GM23338 (cell line): ENCODE measurements around the gene C2CD4D. TPM values are rescaled to one million over a fixed set of nuclear protein-coding genes. Genes with fewer than 3 reads are reported as not detected.

Experiments used
- ATAC-seq: fragments of 200-7000 bp; cut with Tn5 transposase; 3 replicates; pipeline ENCODE4 v1.9.1; 2020
- DNase-seq: peaks from one replicate; pipeline ENCODE4 v3.0.0-alpha.2; 2015; ENCODE audit warnings: low spot score
- H2AFZ ChIP-seq: fragments of 200-600 bp; sonication (generic); 2 replicates; pipeline ENCODE4 v1.8.0; 2016; ENCODE audit warnings: antibody characterized with exemption, mild to moderate bottlenecking, moderate library complexity
- H3F3A ChIP-seq: fragments of 200-600 bp; sonication (generic); replicated peaks from 2 replicates; pipeline ENCODE4 v1.8.0; 2017; ENCODE audit warnings: antibody characterized with exemption, mixed run types, low read depth
- H3K27ac ChIP-seq: fragments of 200-600 bp; sonication (generic); 2 replicates; pipeline ENCODE4 v1.6.1; 2016; ENCODE audit warnings: low read depth
- H3K27me3 ChIP-seq: fragments of 200-600 bp; sonication (generic); 2 replicates; pipeline ENCODE4 v1.8.0; 2016; ENCODE audit warnings: mild to moderate bottlenecking, mixed run types, moderate library complexity; ENCODE audit not compliant: insufficient read depth
- H3K36me3 ChIP-seq: fragments of 200-600 bp; sonication (generic); 2 replicates; pipeline ENCODE4 v1.8.0; 2016; ENCODE audit warnings: mild to moderate bottlenecking; ENCODE audit not compliant: insufficient read depth
- H3K4me1 ChIP-seq: fragments of 200-600 bp; sonication (generic); 2 replicates; pipeline ENCODE4 v1.8.0; 2016; ENCODE audit warnings: mild to moderate bottlenecking, moderate library complexity; ENCODE audit not compliant: insufficient read depth
- H3K4me2 ChIP-seq: fragments of 200-600 bp; sonication (generic); 2 replicates; pipeline ENCODE4 v1.7.1; 2017; ENCODE audit warnings: mixed run types
- H3K4me3 ChIP-seq: fragments of 200-600 bp; sonication (generic); 2 replicates; pipeline ENCODE4 v1.6.1; 2016; ENCODE audit warnings: mixed run types
- H3K79me2 ChIP-seq: fragments of 200-600 bp; sonication (generic); replicated peaks from 2 replicates; pipeline ENCODE4 v1.8.0; 2017; ENCODE audit warnings: mild to moderate bottlenecking; ENCODE audit not compliant: insufficient read depth
- H3K9me2 ChIP-seq: fragments of 200-600 bp; sonication (generic); 2 replicates; pipeline ENCODE4 v1.8.0; 2017; ENCODE audit not compliant: insufficient read depth
- H4K20me1 ChIP-seq: fragments of 200-600 bp; sonication (generic); replicated peaks from 2 replicates; pipeline ENCODE4 v1.8.0; 2017; ENCODE audit warnings: mild to moderate bottlenecking; ENCODE audit not compliant: insufficient read depth
- H3K27ac Mint-ChIP-seq: 2 replicates; pipeline ENCODE4 v1.8.0; 2020; ENCODE audit warnings: inconsistent platforms, mild to moderate bottlenecking, moderate library complexity, mixed read lengths
- H3K27me3 Mint-ChIP-seq: 3 replicates; pipeline ENCODE4 v1.8.0; 2022; ENCODE audit warnings: low read depth, mild to moderate bottlenecking, moderate library complexity, mixed read lengths, inconsistent platforms; ENCODE audit not compliant: insufficient read depth, poor library complexity
- H3K36me3 Mint-ChIP-seq: 3 replicates; pipeline ENCODE4 v1.8.0; 2021; ENCODE audit warnings: low read depth, mild to moderate bottlenecking, inconsistent platforms, moderate library complexity, mixed read lengths
- H3K4me1 Mint-ChIP-seq: 3 replicates; pipeline ENCODE4 v1.8.0; 2020; ENCODE audit warnings: mild to moderate bottlenecking, inconsistent platforms, mixed read lengths
- H3K4me3 Mint-ChIP-seq: 3 replicates; pipeline ENCODE4 v1.8.0; 2021; ENCODE audit warnings: moderate library complexity, mild to moderate bottlenecking, inconsistent platforms, mixed read lengths
- H3K9me3 Mint-ChIP-seq: 3 replicates; pipeline ENCODE4 v1.8.0; 2020; ENCODE audit warnings: moderate library complexity, mild to moderate bottlenecking, inconsistent platforms, mixed read lengths
- EZH2phosphoT487 ChIP-seq: fragments of 200-600 bp; sonication (generic); IDR thresholded peaks from one replicate; pipeline ENCODE4 v1.8.1; 2018; ENCODE audit warnings: antibody characterized with exemption; ENCODE audit not compliant: unreplicated experiment
- POLR2AphosphoS5 ChIP-seq: IDR thresholded peaks from 2 replicates; pipeline ENCODE4 v1.6.1; 2016; ENCODE audit warnings: antibody characterized with exemption, low read depth
- REST ChIP-seq: IDR thresholded peaks from one replicate; pipeline ENCODE4 v1.6.1; 2018; ENCODE audit warnings: antibody characterized with exemption; ENCODE audit not compliant: unreplicated experiment
- ZNF114 ChIP-seq: fragments of 250-450 bp; sonication (Bioruptor Pico); IDR thresholded peaks from 2 replicates; pipeline ENCODE4 v1.5.0; 2020; ENCODE audit warnings: mild to moderate bottlenecking, moderate library complexity
- ZNF331 ChIP-seq: fragments of 250-450 bp; sonication (Bioruptor Pico); IDR thresholded peaks from 2 replicates; pipeline ENCODE4 v1.5.0; 2020; ENCODE audit warnings: low read depth, mild to moderate bottlenecking, moderate library complexity
- polyA plus RNA-seq: library from polyadenylated mRNA; unstranded; fragments of >200 nt; fragmentation: Nextera tagmentation; extraction: Ambion mirVana; gene quantifications from 2 replicates; pipeline ENCODE4 v1.2.1, GENCODE V29; 2016
- total RNA-seq: library from RNA; depleted of rRNA; stranded (reverse); fragments of >200 nt; shearing (Covaris generic); gene quantifications from 2 replicates; pipeline ENCODE4 v1.2.3, GENCODE V29; 2014
- TF ChIP-seq, protein P1 (sequence below): IDR thresholded peaks from 2 replicates; pipeline ENCODE4 v1.6.1; 2016; ENCODE audit warnings: antibody characterized with exemption
- TF ChIP-seq, protein P2 (sequence below), 2 experiments: fragments of 200-600 bp in 1 of 2; sonication (generic) in 1 of 2; conservative IDR thresholded peaks; 2 replicates each; pipeline versions ENCODE4 v1.5.1 to v1.6.1; 2016 to 2017; ENCODE audit warnings: antibody characterized with exemption in 2 of 2, low read depth in 2 of 2, mild to moderate bottlenecking in 2 of 2, moderate library complexity in 1 of 2

Gene C2CD4D
- total and polyA plus RNA-seq, 2 experiments from 2014 or later: 0.35 to 0.82 TPM

DNA sequence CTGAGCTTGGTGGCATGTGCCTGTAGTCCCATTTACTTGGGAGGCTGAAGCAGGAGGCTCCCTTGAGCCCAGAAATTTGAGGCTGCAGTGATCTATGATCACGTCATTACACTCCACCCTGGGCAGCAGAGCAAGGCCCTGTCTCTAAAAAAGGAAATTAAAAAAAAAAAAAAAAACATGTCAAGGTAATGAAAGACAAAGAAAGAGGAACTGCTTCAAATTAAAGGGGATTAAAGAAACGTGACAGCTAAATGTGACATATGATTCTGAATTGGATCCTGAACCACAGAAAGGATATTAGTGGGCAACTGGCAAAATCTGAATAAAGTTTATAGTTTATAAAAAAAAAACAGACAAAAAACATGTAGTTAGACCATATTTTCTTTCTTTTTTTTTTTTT, 3.8 kb upstream of the C2CD4D start:
- no peaks in the 10 kb centered on the region; the same call in 2 of the 3 replicates for H3K9me3 Mint-ChIP-seq
- no peaks in the 10 kb centered on the region for H3K79me2 ChIP-seq
- H4K20me1 ChIP-seq: no peaks in the 10 kb centered on the region
- H3K27me3 ChIP-seq: peaks cover 27% of the 10 kb centered on the region
- H3K36me3 Mint-ChIP-seq: no peaks in the 10 kb centered on the region; the same call in 2 of the 3 replicates
- no peak overlapping the region for H3K27ac ChIP-seq
- no peak overlapping the region for H3K27ac Mint-ChIP-seq
- H2AFZ ChIP-seq: no peak overlapping the region
- H3K4me3 ChIP-seq: no peak overlapping the region
- peaks cover 14% of the 10 kb centered on the region for H3K4me1 ChIP-seq
- no peaks in the 10 kb centered on the region for H3K9me2 ChIP-seq
- H3K36me3 ChIP-seq: no peaks in the 10 kb centered on the region
- H3K4me1 Mint-ChIP-seq: peaks cover 24% of the 10 kb centered on the region
- peaks cover 21% of the 10 kb centered on the region for H3K27me3 Mint-ChIP-seq
- H3K4me3 Mint-ChIP-seq: no peak overlapping the region
- DNase-seq (no peak), ATAC-seq (no peak)
- H3F3A ChIP-seq: peaks cover 5% of the 10 kb centered on the region; the same call in 1 of the 2 replicates
- TF ChIP-seq, protein P1, sequence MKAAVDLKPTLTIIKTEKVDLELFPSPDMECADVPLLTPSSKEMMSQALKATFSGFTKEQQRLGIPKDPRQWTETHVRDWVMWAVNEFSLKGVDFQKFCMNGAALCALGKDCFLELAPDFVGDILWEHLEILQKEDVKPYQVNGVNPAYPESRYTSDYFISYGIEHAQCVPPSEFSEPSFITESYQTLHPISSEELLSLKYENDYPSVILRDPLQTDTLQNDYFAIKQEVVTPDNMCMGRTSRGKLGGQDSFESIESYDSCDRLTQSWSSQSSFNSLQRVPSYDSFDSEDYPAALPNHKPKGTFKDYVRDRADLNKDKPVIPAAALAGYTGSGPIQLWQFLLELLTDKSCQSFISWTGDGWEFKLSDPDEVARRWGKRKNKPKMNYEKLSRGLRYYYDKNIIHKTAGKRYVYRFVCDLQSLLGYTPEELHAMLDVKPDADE: no peak
- TF ChIP-seq ZNF331 (CRISPR knock-in tag): no peak
- TF ChIP-seq POLR2AphosphoS5: no peak
- no peak overlapping the region for H3K4me2 ChIP-seq

GRCh38 chr1:151841141-151841540, 1.5 kb upstream of the C2CD4D start:
- H3K9me3 Mint-ChIP-seq: peaks cover 4% of the 10 kb centered on the region; the same call in 2 of the 3 replicates
- peaks cover 45% of the 10 kb centered on the region for H3K27me3 ChIP-seq
- H2AFZ ChIP-seq: no peak overlapping the region
- H3K36me3 ChIP-seq: no peaks in the 10 kb centered on the region
- H3K4me3 ChIP-seq: peak overlapping the region; percentile 84; the same call in 1 of the 2 replicates
- H3K4me1 Mint-ChIP-seq: peaks cover 32% of the 10 kb centered on the region
- TF ChIP-seq ZNF114 (CRISPR knock-in tag) (no peak), ZNF331 (CRISPR knock-in tag) (no peak), REST (no peak), EZH2phosphoT487 (no peak)
- TF ChIP-seq, protein P2, sequence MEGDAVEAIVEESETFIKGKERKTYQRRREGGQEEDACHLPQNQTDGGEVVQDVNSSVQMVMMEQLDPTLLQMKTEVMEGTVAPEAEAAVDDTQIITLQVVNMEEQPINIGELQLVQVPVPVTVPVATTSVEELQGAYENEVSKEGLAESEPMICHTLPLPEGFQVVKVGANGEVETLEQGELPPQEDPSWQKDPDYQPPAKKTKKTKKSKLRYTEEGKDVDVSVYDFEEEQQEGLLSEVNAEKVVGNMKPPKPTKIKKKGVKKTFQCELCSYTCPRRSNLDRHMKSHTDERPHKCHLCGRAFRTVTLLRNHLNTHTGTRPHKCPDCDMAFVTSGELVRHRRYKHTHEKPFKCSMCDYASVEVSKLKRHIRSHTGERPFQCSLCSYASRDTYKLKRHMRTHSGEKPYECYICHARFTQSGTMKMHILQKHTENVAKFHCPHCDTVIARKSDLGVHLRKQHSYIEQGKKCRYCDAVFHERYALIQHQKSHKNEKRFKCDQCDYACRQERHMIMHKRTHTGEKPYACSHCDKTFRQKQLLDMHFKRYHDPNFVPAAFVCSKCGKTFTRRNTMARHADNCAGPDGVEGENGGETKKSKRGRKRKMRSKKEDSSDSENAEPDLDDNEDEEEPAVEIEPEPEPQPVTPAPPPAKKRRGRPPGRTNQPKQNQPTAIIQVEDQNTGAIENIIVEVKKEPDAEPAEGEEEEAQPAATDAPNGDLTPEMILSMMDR (conservative IDR thresholded peaks at IDR 0.05; ENCODE audit: low read depth in 2 of 2): no peak
- TF ChIP-seq, protein P1: no peak
- H3K4me3 Mint-ChIP-seq: peak overlapping the region; percentile 86; the same call in 1 of the 3 replicates
- no peaks in the 10 kb centered on the region for H3K9me2 ChIP-seq
- H3K27ac ChIP-seq: no peak overlapping the region
- ATAC-seq (no peak), DNase-seq (no peak)
- H3K4me2 ChIP-seq: no peak overlapping the region
- no peaks in the 10 kb centered on the region; the same call in 2 of the 3 replicates for H3K36me3 Mint-ChIP-seq
- peaks cover 23% of the 10 kb centered on the region for H3K4me1 ChIP-seq
- no peaks in the 10 kb centered on the region for H4K20me1 ChIP-seq
- H3F3A ChIP-seq: peaks cover 5% of the 10 kb centered on the region; the same call in 1 of the 2 replicates
- H3K27ac Mint-ChIP-seq: no peak overlapping the region
- no peaks in the 10 kb centered on the region for H3K79me2 ChIP-seq
- H3K27me3 Mint-ChIP-seq: peaks cover 31% of the 10 kb centered on the region
